ENCODE measurements around the gene POLR2L. TPM values are rescaled to one million over a fixed set of nuclear protein-coding genes. Genes with fewer than 3 reads are reported as not detected.

POLR2L gene
- total and polyA plus RNA-seq, 2 of the 13 experiments (the other 11 are each of a cell fraction or from before 2014, with no cell fraction given): 104 to 114 TPM

- TF ChIP-seq AKAP8 (CRISPR knock-in tag; IDR thresholded peaks at IDR 0.05) (peak; percentile 90), ZNF441 (CRISPR knock-in tag; IDR thresholded peaks at IDR 0.05; ENCODE audit: borderline replicate concordance) (no peak), MYNN (CRISPR knock-in tag; IDR thresholded peaks at IDR 0.05; ENCODE audit: low read depth) (no peak), IRX3 (CRISPR knock-in tag; IDR thresholded peaks at IDR 0.05; ENCODE audit: borderline replicate concordance, low read depth) (peak; percentile 72; the same call in 1 of the 2 replicates), ZGPAT (CRISPR knock-in tag; IDR thresholded peaks at IDR 0.05) (peak; percentile 83), ARID5B (CRISPR knock-in tag; IDR thresholded peaks at IDR 0.05) (peak; percentile 18; the same call in 1 of the 2 replicates), ZNF367 (CRISPR knock-in tag; IDR thresholded peaks at IDR 0.05; ENCODE audit: borderline replicate concordance) (no peak), ZBTB2 (CRISPR knock-in tag; IDR thresholded peaks at IDR 0.05; ENCODE audit: low read depth) (peak; percentile 43; the same call in 1 of the 2 replicates), KDM6A (CRISPR knock-in tag; IDR thresholded peaks at IDR 0.05; ENCODE audit: low read depth) (0 out of 2 replicates have a peak, but pooled peaks have one; percentile 18), TBX2 (CRISPR knock-in tag; IDR thresholded peaks at IDR 0.05; ENCODE audit: borderline replicate concordance) (peak; percentile 47; the same call in 1 of the 2 replicates), ZNF251 (CRISPR knock-in tag; IDR thresholded peaks at IDR 0.05) (no peak), ZBTB7A (CRISPR knock-in tag; IDR thresholded peaks at IDR 0.05) (peak; percentile 79; the same call in 1 of the 2 replicates), GTF2F1 (IDR thresholded peaks at IDR 0.05; ENCODE audit: low read length) (no peak), HNF1B (CRISPR knock-in tag; IDR thresholded peaks at IDR 0.05) (peak; percentile 83), ZKSCAN1 (IDR thresholded peaks at IDR 0.05; ENCODE audit: low read length) (no peak), LBX2 (CRISPR knock-in tag; IDR thresholded peaks at IDR 0.05; ENCODE audit: borderline replicate concordance) (peak; percentile 77; the same call in 1 of the 2 replicates), ZFP36L1 (CRISPR knock-in tag; IDR thresholded peaks at IDR 0.05) (no peak), ZNF317 (CRISPR knock-in tag; IDR thresholded peaks at IDR 0.05) (peak; percentile 21; the same call in 1 of the 2 replicates), MED13 (CRISPR knock-in tag; IDR thresholded peaks at IDR 0.05) (0 out of 2 replicates have a peak, but pooled peaks have one; percentile 59)
These were observed 15.0 kb downstream of the POLR2L start (continued) for GRCh38 chr11:827146-827896.
